Panc1 (cell line): ENCODE data around the gene TTLL5. TPM values are rescaled to one million over a fixed set of nuclear protein-coding genes. Genes with fewer than 3 reads are reported as not detected.
"Not testable (repeated sequence)": the region's sequence is repeated elsewhere in the genome, so short reads cannot be mapped to it uniquely, and the experiment has no call there.

Experiments used
- ATAC-seq: fragments of 200-7000 bp; cut with Tn5 transposase; 2 replicates; pipeline ENCODE4 v1.9.1; 2020; ENCODE audit warnings: mild to moderate bottlenecking, moderate library complexity
- BruUV-seq: library from RNA; stranded (reverse); fragments of 400-500 nt; replicated peaks from 2 replicates; lab custom pipeline; 2021; lab: Mats Ljungman, UMichigan
- CTCF ChIA-PET: fragments of 300-600 bp; sonication (Branson Sonifier 250); formaldehyde crosslinking; loops from one replicate; lab custom pipeline; 2022; ENCODE audit warnings: antibody characterized with exemption; lab: Charles Lee
- POLR2A ChIA-PET: fragments of 300-600 bp; sonication (Branson Sonifier 250); formaldehyde crosslinking; loops from one replicate; lab custom pipeline; 2022; ENCODE audit warnings: antibody characterized with exemption; lab: Charles Lee
- DNase-seq: peaks from one replicate; pipeline ENCODE4 v3.0.0-alpha.2; 2010; ENCODE audit warnings: low read depth, low spot score
- H3K27ac ChIP-seq: 2 replicates; pipeline ENCODE4 v1.5.1; 2011; ENCODE audit warnings: mild to moderate bottlenecking, low read length, inconsistent platforms
- H3K27me3 ChIP-seq: fragments of 200-500 bp; sonication (Bioruptor generic); 2 replicates; pipeline ENCODE4 v1.6.0; 2014; ENCODE audit warnings: low read length, inconsistent platforms; ENCODE audit not compliant: control insufficient read depth, insufficient read depth
- H3K36me3 ChIP-seq: fragments of 200-500 bp; sonication (Bioruptor generic); 2 replicates; pipeline ENCODE4 v1.5.1; 2014; ENCODE audit warnings: inconsistent platforms, mild to moderate bottlenecking, low read length, moderate library complexity; ENCODE audit not compliant: control insufficient read depth, insufficient read depth
- H3K4me1 ChIP-seq: 2 replicates; pipeline ENCODE4 v1.5.1; 2011; ENCODE audit warnings: inconsistent platforms, mild to moderate bottlenecking, low read length, moderate library complexity; ENCODE audit not compliant: control insufficient read depth, insufficient read depth
- H3K4me3 ChIP-seq, 2 experiments: 2 replicates each; pipeline ENCODE4 v1.5.1; 2011 to 2012; ENCODE audit warnings: low read depth in 2 of 2, low read length in 2 of 2, mild to moderate bottlenecking in 2 of 2, inconsistent platforms in 1 of 2, moderate library complexity in 1 of 2
- H3K9me3 ChIP-seq: fragments of 200-500 bp; sonication (Bioruptor generic); 2 replicates; pipeline ENCODE4 v1.5.1; 2014; ENCODE audit warnings: low read depth, mild to moderate bottlenecking, inconsistent platforms, low read length, moderate library complexity; ENCODE audit not compliant: control insufficient read depth, insufficient read depth
- CTCF ChIP-seq: fragments of 450-650 bp; IDR thresholded peaks from 2 replicates; pipeline ENCODE4 v1.5.1; 2017; ENCODE audit warnings: mild to moderate bottlenecking
- POLR2AphosphoS5 ChIP-seq: IDR thresholded peaks from 2 replicates; pipeline ENCODE4 v1.6.1; 2012; ENCODE audit warnings: mild to moderate bottlenecking, low read depth, low read length, moderate library complexity
- REST ChIP-seq, 2 experiments: IDR thresholded peaks; 2 replicates each; pipeline ENCODE4 v1.6.1; 2011 to 2012; ENCODE audit warnings: low read depth in 2 of 2, control low read depth in 1 of 2, low read length in 1 of 2, mild to moderate bottlenecking in 1 of 2, moderate library complexity in 1 of 2; ENCODE audit not compliant: insufficient read depth in 1 of 2
- SIN3A ChIP-seq: IDR thresholded peaks from 2 replicates; pipeline ENCODE4 v1.6.1; 2012; ENCODE audit warnings: low read depth, mild to moderate bottlenecking, low read length, moderate library complexity, borderline replicate concordance; ENCODE audit not compliant: insufficient read depth
- TCF7L2 ChIP-seq: IDR thresholded peaks from 2 replicates; pipeline ENCODE4 v1.6.1; 2011; ENCODE audit warnings: mild to moderate bottlenecking, low read depth, low read length, inconsistent platforms
- in situ Hi-C: cut with HindIII; loops from 2 replicates; pipeline ENCODE4 v1.10.0; 2016; ENCODE audit warnings: low sequenced_read_pairs, low pct_unique_long_range_greater_than_20kb
- intact Hi-C: fragments of 100-400 bp; cut with micrococcal nuclease; formaldehyde crosslinking; loops from one replicate; pipeline ENCODE4 v1.10.0; 2022; ENCODE audit not compliant: unreplicated experiment
- total RNA-seq: library from RNA; stranded (reverse); gene quantifications from one replicate; pipeline ENCODE4 v1.2.1, GENCODE V29; 2021; ENCODE audit not compliant: unreplicated experiment

Gene TTLL5
- total RNA-seq, 1 experiment from 2014 or later, result 23.5 TPM

GRCh38 chr14:75917322-75917945, 256.4 kb downstream of the TTLL5 start:
- no peak overlapping the region for H3K4me3 ChIP-seq
- intact Hi-C loops, result no loop called here
- POLR2A ChIA-PET, result no interaction called here
- H3K9me3 ChIP-seq, result no peaks in the 10 kb centered on the region
- no peak overlapping the region for H3K27ac ChIP-seq
- ATAC-seq (no peak), DNase-seq (no peak)
- CTCF ChIA-PET, result no interaction called here
- no peaks in the 10 kb centered on the region for H3K36me3 ChIP-seq
- in situ Hi-C loops, result no loop called here
- BruUV-seq, result no TSS peak
- TF ChIP-seq CTCF (no peak), SIN3A (no peak), TCF7L2 (no peak), REST (IDR thresholded peaks at IDR 0.05; ENCODE audit: insufficient read depth in 1 of 2, low read depth in 2 of 2, low read length in 1 of 2) (no peak), POLR2AphosphoS5 (no peak)
- no peaks in the 10 kb centered on the region for H3K4me1 ChIP-seq
- H3K27me3 ChIP-seq, result no peaks in the 10 kb centered on the region

GRCh38 chr14:75917946-75918335, 256.9 kb downstream of the TTLL5 start:
- Histone ChIP-seq H3K4me3 (no peak overlapping the region), H3K36me3 (no peaks in the 10 kb centered on the region), H3K27me3 (no peaks in the 10 kb centered on the region), H3K9me3 (no peaks in the 10 kb centered on the region), H3K4me1 (no peaks in the 10 kb centered on the region), H3K27ac (no peak overlapping the region)
- TF ChIP-seq TCF7L2, result no peak
- TF ChIP-seq CTCF, result no peak
- no peak for TF ChIP-seq POLR2AphosphoS5
- no peak for TF ChIP-seq SIN3A
- TF ChIP-seq REST (IDR thresholded peaks at IDR 0.05; ENCODE audit: insufficient read depth in 1 of 2, low read depth in 2 of 2, low read length in 1 of 2), result no peak
- BruUV-seq, result no TSS peak
- ATAC-seq, result no peak
- in situ Hi-C loops (no loop called here), intact Hi-C loops (no loop called here)
- ChIA-PET CTCF (no interaction called here), POLR2A (no interaction called here)
- no peak for DNase-seq

GRCh38 chr14:75920421-75920820, 259.4 kb downstream of the TTLL5 start:
- in situ Hi-C loops, POLR2A ChIA-PET, H3K36me3 ChIP-seq, CTCF ChIA-PET, H3K4me1 ChIP-seq, H3K9me3 ChIP-seq, H3K27ac ChIP-seq, DNase-seq, H3K27me3 ChIP-seq, ATAC-seq, H3K4me3 ChIP-seq, intact Hi-C loops, BruUV-seq: not testable (repeated sequence)
